GM23248 (cell line): ENCODE measurements around the gene AADAC. TPM values are rescaled to one million over a fixed set of nuclear protein-coding genes. Genes with fewer than 3 reads are reported as not detected.
"Not testable (repeated sequence)": the region's sequence is repeated elsewhere in the genome, so short reads cannot be mapped to it uniquely, and the experiment has no call there.

ENCODE experiments used
- DNase-seq: peaks from one replicate; pipeline ENCODE4 v3.0.0-alpha.2; 2015
- H2AFZ ChIP-seq: fragments of 200-600 bp; sonication (generic); 2 replicates; pipeline ENCODE4 v1.6.1; 2016; ENCODE audit warnings: antibody characterized with exemption
- H3F3A ChIP-seq: fragments of 200-600 bp; sonication (generic); 2 replicates; pipeline ENCODE4 v1.6.1; 2016; ENCODE audit warnings: mild to moderate bottlenecking, antibody characterized with exemption, mixed run types; ENCODE audit not compliant: insufficient read depth
- H3K27ac ChIP-seq: fragments of 200-600 bp; sonication (generic); 2 replicates; pipeline ENCODE4 v1.5.1; 2016; ENCODE audit warnings: mild to moderate bottlenecking
- H3K27me3 ChIP-seq: fragments of 200-600 bp; sonication (generic); replicated peaks from 2 replicates; pipeline ENCODE4 v1.6.1; 2016; ENCODE audit warnings: mild to moderate bottlenecking; ENCODE audit not compliant: insufficient read depth
- H3K36me3 ChIP-seq: fragments of 200-600 bp; sonication (generic); 2 replicates; pipeline ENCODE4 v1.6.1; 2016; ENCODE audit warnings: low read depth, mild to moderate bottlenecking
- H3K4me1 ChIP-seq: fragments of 200-600 bp; sonication (generic); 2 replicates; pipeline ENCODE4 v1.6.1; 2016; ENCODE audit warnings: mild to moderate bottlenecking; ENCODE audit not compliant: insufficient read depth
- H3K4me2 ChIP-seq: fragments of 200-600 bp; sonication (generic); one replicate; pipeline ENCODE4 v1.6.1; 2016; ENCODE audit warnings: mild to moderate bottlenecking; ENCODE audit not compliant: unreplicated experiment
- H3K4me3 ChIP-seq: fragments of 200-600 bp; sonication (generic); 2 replicates; pipeline ENCODE4 v1.5.1; 2016; ENCODE audit warnings: mild to moderate bottlenecking
- H3K79me2 ChIP-seq: fragments of 200-600 bp; sonication (generic); 2 replicates; pipeline ENCODE4 v1.6.1; 2016; ENCODE audit warnings: mild to moderate bottlenecking; ENCODE audit not compliant: insufficient read depth
- H3K9ac ChIP-seq: fragments of 200-600 bp; sonication (generic); 2 replicates; pipeline ENCODE4 v1.6.1; 2016; ENCODE audit warnings: mild to moderate bottlenecking
- H3K9me2 ChIP-seq: fragments of 200-600 bp; sonication (generic); 2 replicates; pipeline ENCODE4 v1.6.1; 2016; ENCODE audit warnings: mixed run types, mild to moderate bottlenecking, moderate library complexity; ENCODE audit not compliant: insufficient read depth
- H3K9me3 ChIP-seq: fragments of 200-600 bp; sonication (generic); one replicate; pipeline ENCODE4 v1.6.1; 2017; ENCODE audit warnings: low read depth
- H4K20me1 ChIP-seq: fragments of 200-600 bp; sonication (generic); 2 replicates; pipeline ENCODE4 v1.6.0; 2016; ENCODE audit not compliant: insufficient read depth
- EZH2 ChIP-seq: fragments of 200-600 bp; sonication (generic); IDR thresholded peaks from 2 replicates; pipeline ENCODE4 v1.6.1; 2018; ENCODE audit warnings: antibody characterized with exemption, mild to moderate bottlenecking; ENCODE audit not compliant: insufficient read depth, poor library complexity, severe bottlenecking
- EZH2phosphoT487 ChIP-seq: fragments of 200-600 bp; sonication (generic); IDR thresholded peaks from 2 replicates; pipeline ENCODE4 v1.6.1; 2018; ENCODE audit warnings: antibody characterized with exemption, moderate library complexity, mild to moderate bottlenecking, low read depth; ENCODE audit not compliant: insufficient read depth
- WGBS, 2 experiments: methylation state at CpG; one replicate each; pipeline ENCODE4 v1.1.6; 2015 to 2017; ENCODE audit warnings: low lambda C conversion rate in 2 of 2, low coverage in 1 of 2; ENCODE audit errors: missing lambda C conversion rate in 2 of 2; 5-methylcytosine and 5-hydroxymethylcytosine counted together
- in situ Hi-C: fragments of 300-500 bp; cut with MboI; formaldehyde crosslinking; loops from 2 replicates; pipeline ENCODE4 v1.15.0; 2020
- polyA plus RNA-seq: library from polyadenylated mRNA; unstranded; fragments of >200 nt; fragmentation: Nextera tagmentation; extraction: Ambion mirVana; gene quantifications from 2 replicates; pipeline ENCODE4 v1.2.1, GENCODE V29; 2016
- total RNA-seq: library from RNA; depleted of rRNA; stranded (reverse); fragments of >200 nt; shearing (Covaris generic); gene quantifications from 2 replicates; pipeline ENCODE4 v1.2.3, GENCODE V29; 2014

AADAC gene
- total and polyA plus RNA-seq, 2 experiments from 2014 or later, result not detected

- Histone ChIP-seq H3K36me3 (no peaks in the 10 kb centered on the region), H3K4me1 (peaks cover 9% of the 10 kb centered on the region), H3F3A (peaks cover 7% of the 10 kb centered on the region; the same call in 1 of the 2 replicates), H3K4me3 (no peak overlapping the region), H4K20me1 (no peaks in the 10 kb centered on the region), H3K4me2 (no peak overlapping the region), H3K9me2 (no peaks in the 10 kb centered on the region), H3K27ac (no peak overlapping the region), H3K27me3 (no peaks in the 10 kb centered on the region), H3K79me2 (no peaks in the 10 kb centered on the region), H3K9ac (no peak overlapping the region), H3K9me3 (no peaks in the 10 kb centered on the region), H2AFZ (no peak overlapping the region)
- 97% methylated on average over 1 of the region's 1 CpG; no CpG with 5 or more reads in 1 of the 2 experiments for WGBS, 2 experiments
- no peak for TF ChIP-seq EZH2
- no peak for TF ChIP-seq EZH2phosphoT487
- DNase-seq, result peak; percentile 55
- in situ Hi-C loops, result no loop called here
These were observed 17.7 kb upstream of the AADAC start for GRCh38 chr3:151796105-151796680.

GRCh38 chr3:151798466-151798865, 15.4 kb upstream of the AADAC start:
- in situ Hi-C loops, result no loop called here
- WGBS, 2 experiments, result 34 to 42% methylated on average over 2 of the region's 2 CpGs

GRCh38 chr3:151800431-151800830, 13.5 kb upstream of the AADAC start:
- Histone ChIP-seq H3K4me2 (no peak overlapping the region), H3K9ac (no peak overlapping the region), H3K36me3 (no peaks in the 10 kb centered on the region), H3K9me2 (no peaks in the 10 kb centered on the region), H3K4me3 (no peak overlapping the region), H3K9me3 (no peaks in the 10 kb centered on the region), H3K79me2 (no peaks in the 10 kb centered on the region), H3K27me3 (no peaks in the 10 kb centered on the region), H3K27ac (no peak overlapping the region), H3F3A (no peaks in the 10 kb centered on the region), H4K20me1 (no peaks in the 10 kb centered on the region), H2AFZ (no peak overlapping the region), H3K4me1 (peaks cover 4% of the 10 kb centered on the region)
- TF ChIP-seq EZH2 (no peak), EZH2phosphoT487 (no peak)
- DNase-seq, result no peak
- WGBS, 2 experiments, result 93 to 95% methylated on average over 2 of the region's 2 CpGs
- in situ Hi-C loops, result no loop called here

More at GRCh38 chr3:151798466-151798865, 15.4 kb upstream of the AADAC start:
- no peaks in the 10 kb centered on the region for H3K9me2 ChIP-seq
- no peaks in the 10 kb centered on the region for H3K79me2 ChIP-seq
- no peaks in the 10 kb centered on the region for H3K36me3 ChIP-seq
- H3K27me3 ChIP-seq, result no peaks in the 10 kb centered on the region
- no peaks in the 10 kb centered on the region for H4K20me1 ChIP-seq
- DNase-seq, result peak; percentile 4
- H3K4me3 ChIP-seq, result no peak overlapping the region
- H3K27ac ChIP-seq, result no peak overlapping the region
- peaks cover 9% of the 10 kb centered on the region for H3K4me1 ChIP-seq
- no peak overlapping the region for H3K4me2 ChIP-seq
- TF ChIP-seq EZH2phosphoT487 (no peak), EZH2 (no peak)
- H2AFZ ChIP-seq, result no peak overlapping the region
- peaks cover 7% of the 10 kb centered on the region; the same call in 1 of the 2 replicates for H3F3A ChIP-seq
- no peak overlapping the region for H3K9ac ChIP-seq
- no peaks in the 10 kb centered on the region for H3K9me3 ChIP-seq

- H3K27ac ChIP-seq, result no peak overlapping the region
- in situ Hi-C loops, result no loop called here
- TF ChIP-seq EZH2 (no peak), EZH2phosphoT487 (no peak)
- H2AFZ ChIP-seq, result no peak overlapping the region
- WGBS, 2 experiments, result 80 to 81% methylated on average over 1 of the region's 1 CpG
- DNase-seq, result no peak
- no peak overlapping the region for H3K4me2 ChIP-seq
- no peaks in the 10 kb centered on the region for H3F3A ChIP-seq
- no peaks in the 10 kb centered on the region for H3K9me3 ChIP-seq
- no peaks in the 10 kb centered on the region for H3K4me1 ChIP-seq
- no peaks in the 10 kb centered on the region for H3K9me2 ChIP-seq
- H3K4me3 ChIP-seq, result no peak overlapping the region
- H3K27me3 ChIP-seq, result no peaks in the 10 kb centered on the region
- H3K9ac ChIP-seq, result no peak overlapping the region
- no peaks in the 10 kb centered on the region for H3K79me2 ChIP-seq
- no peaks in the 10 kb centered on the region for H4K20me1 ChIP-seq
- no peaks in the 10 kb centered on the region for H3K36me3 ChIP-seq
These were observed 9.6 kb upstream of the AADAC start for GRCh38 chr3:151804267-151804666.

GRCh38 chr3:151806838-151807237, 7.1 kb upstream of the AADAC start:
- DNase-seq, result no peak
- Histone ChIP-seq H3K9me2 (no peaks in the 10 kb centered on the region), H3K27me3 (no peaks in the 10 kb centered on the region), H3F3A (no peaks in the 10 kb centered on the region), H2AFZ (no peak overlapping the region), H3K4me1 (no peaks in the 10 kb centered on the region), H4K20me1 (no peaks in the 10 kb centered on the region), H3K4me3 (no peak overlapping the region), H3K79me2 (no peaks in the 10 kb centered on the region), H3K9ac (no peak overlapping the region), H3K4me2 (no peak overlapping the region), H3K27ac (no peak overlapping the region), H3K9me3 (no peaks in the 10 kb centered on the region), H3K36me3 (no peaks in the 10 kb centered on the region)
- in situ Hi-C loops, result no loop called here
- TF ChIP-seq EZH2phosphoT487, result no peak
- no peak for TF ChIP-seq EZH2
- WGBS, 2 experiments, result 89 to 93% methylated on average over 10 to 15 of the region's 15 CpGs

- H4K20me1 ChIP-seq, H2AFZ ChIP-seq, H3K27ac ChIP-seq, H3K36me3 ChIP-seq, H3K9me2 ChIP-seq, H3K4me1 ChIP-seq, in situ Hi-C loops, H3K4me3 ChIP-seq, H3K9ac ChIP-seq, H3K27me3 ChIP-seq, H3K9me3 ChIP-seq, H3K79me2 ChIP-seq, H3K4me2 ChIP-seq, H3F3A ChIP-seq, DNase-seq: not testable (repeated sequence)
- WGBS, 2 experiments, result 35 to 45% methylated on average over 3 of the region's 3 CpGs
These were observed 5.0 kb upstream of the AADAC start for GRCh38 chr3:151808926-151809325.
